NCI-H1694 (cell line): ENCODE measurements around the gene TMA7B.

Source experiments
- DNase-seq: peaks from one replicate; lab custom pipeline; 2025; lab: John Stamatoyannopoulos, UW

The TMA7B gene

DNA sequence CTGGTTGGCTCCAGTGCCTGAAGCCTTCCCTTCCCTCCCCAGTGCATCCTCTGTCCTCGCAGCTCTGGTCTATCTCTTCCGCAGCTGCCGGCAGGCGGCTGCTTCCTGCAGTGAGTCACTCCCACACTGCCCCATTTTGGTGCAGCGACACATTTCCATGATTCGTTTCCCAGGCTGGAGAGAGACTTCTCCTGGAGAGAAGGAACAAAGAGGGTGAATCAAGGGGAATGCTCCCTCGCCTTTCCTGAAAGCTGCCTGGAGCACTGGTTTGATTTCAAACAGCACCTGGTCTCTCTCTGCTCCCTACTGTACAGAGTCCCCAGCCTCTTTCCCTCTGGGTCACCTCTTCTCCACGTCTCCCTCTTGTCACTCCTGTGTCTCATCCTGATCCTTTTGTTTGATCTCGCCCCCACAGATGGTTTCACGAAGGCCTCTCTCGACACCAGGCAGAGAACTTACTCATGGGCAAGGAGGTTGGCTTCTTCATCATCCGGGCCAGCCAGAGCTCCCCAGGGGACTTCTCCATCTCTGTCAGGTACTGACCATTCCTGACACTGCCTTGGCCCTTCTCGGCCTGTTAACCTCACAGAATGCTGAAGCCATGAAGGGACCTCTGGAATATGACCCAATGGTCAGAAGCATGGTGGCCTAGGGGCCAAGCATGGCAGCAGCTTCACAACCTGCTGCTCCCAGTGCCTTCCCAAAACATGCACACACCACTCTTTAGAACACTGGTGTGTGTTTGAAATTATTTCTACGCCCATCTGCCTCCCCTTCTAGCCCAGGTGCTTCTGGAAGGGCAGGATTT lies at the start of gene TMA7B:
Gene TMA7B, plus strand, starts transcription at position 758 of the 808 bp plus-strand sequence. CDS start 3,978 bp downstream, outside the sequence.
- DNase-seq = no peak

DNA sequence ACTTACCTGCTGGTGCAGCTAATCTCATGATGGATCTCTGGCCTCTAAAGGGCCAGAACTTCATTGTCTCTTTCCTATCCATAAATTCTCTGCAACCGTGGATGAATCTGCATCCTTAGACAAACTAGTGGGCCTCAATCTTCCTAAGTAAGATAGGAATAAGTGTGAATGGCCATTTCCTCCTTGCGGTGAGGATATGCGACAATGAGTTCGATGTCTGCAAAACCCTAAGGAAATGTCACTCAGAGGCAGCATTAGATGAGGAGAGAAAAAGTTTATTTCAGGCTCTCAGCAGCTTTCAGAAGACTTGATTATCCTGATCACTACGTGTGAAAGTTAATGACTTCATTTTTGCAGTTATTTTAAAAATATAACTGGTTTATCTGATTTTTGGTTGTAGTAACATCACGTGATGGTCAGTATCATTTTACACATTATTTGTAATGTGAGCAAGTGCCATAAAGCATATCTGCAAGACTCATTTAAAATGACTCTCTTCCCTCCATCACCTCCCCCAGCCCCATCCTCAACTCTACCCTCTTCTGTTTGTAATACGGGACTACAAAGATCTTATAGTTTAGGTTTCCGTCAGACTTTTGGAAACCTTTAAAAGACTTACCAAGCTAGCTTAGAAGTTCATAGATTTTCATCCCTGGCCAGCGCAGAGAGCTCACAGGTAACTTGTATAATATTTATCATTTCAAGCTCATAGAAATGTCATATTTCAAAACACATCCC lies 49.2 kb upstream of the TMA7B start:
- no peak for DNase-seq

DNA sequence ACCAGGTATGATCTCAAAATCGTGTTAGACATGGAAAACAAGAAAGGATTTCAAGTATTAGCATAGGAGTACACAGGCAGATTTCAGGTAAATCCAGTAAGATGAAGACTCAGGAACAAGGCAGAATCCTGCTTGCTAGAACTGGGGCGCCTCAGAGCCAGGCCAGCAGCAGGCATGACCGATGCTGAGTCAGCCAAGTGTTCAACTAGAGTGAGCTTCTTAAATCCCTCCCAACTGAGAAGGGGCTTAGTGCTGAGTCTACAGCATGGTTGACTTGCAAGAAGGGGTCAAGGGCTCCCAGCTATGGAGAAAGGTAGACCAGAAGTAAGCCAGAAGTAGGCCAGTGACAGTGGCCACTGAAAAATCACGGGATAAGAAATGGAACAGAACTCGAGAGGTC lies 46.9 kb upstream of the TMA7B start:
- DNase-seq = no peak

- DNase-seq = no peak
These were observed 46.3 kb upstream of the TMA7B start for GRCh38 chr22:39913886-39914285.

- DNase-seq = no peak
These were observed 45.6 kb upstream of the TMA7B start for GRCh38 chr22:39914584-39914983.

- DNase-seq = no peak
These were observed 44.9 kb upstream of the TMA7B start for GRCh38 chr22:39915295-39915726.

DNA sequence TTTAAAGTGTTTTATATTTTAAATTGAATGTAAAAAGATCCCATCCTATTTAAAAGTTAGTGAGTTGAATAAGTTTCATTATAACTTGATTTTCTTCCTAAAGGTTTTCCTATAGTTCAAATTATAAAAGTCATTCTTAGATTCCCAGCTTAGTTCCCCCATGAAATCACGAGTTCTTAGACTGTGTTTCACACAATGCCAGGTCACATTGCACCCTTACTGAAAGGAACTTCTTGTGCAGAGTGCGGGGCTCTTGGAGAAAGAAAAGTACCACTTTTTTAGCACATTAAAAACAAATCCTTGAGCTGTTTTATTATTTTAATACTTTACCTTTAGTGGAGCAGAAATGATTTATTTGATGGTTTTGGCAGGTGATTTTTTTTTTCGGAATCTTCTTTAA lies 43.7 kb upstream of the TMA7B start:
- no peak for DNase-seq

DNA sequence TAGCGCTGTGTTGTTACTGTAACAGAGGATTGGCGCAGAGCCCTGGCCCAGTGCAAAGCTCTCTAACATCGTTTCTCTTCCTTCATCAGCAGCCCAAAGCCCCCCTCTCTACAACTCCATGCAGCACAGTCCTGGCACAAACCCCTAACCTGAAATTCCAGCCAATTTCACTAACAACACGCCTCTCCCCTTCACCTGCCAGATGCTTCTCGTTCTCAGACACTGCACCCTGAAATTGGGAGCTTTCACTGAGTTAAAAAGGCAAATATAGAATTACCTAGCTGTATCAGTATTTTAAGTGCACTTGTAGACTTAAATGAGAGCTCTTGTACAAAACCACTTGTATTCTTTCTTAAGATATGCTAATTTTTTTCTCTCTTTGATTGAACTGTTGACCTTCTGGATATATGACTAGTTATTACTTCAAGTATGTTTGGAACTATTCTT lies 43.0 kb upstream of the TMA7B start:
- DNase-seq = peak; percentile 73

DNA sequence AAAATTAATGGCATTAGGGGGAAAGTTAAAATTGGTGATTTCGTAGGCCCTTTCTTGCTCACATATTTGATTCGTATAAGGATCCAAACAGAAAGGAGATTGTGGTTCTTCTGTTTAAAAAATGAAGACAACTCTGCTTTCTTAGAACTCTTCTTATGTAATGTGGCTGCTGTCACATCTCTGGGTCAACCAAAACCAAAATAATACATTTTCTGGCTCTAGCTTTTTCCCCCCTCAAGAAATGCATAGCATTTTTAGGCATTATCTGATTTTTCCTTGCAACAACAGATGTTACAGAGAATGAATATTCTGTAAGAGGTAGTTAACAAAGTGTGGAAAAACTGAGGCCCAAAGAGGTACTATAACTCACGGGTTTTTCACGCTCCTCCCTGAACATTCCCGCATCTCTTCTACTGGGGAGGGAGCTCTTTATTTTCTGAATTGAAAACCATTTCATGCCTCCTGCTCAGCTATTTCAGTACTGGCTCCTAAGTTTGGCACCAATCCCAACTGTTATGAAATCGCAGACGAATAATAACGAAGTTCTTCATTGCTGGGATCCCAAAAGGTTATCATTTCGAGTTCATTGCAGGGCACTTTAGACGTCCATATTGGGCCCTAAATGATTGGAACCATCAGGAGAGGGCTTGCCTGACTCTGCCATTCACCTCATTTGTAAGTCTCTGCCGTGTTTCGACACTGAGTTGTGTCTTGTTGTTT lies 42.3 kb upstream of the TMA7B start:
- DNase-seq = peak; percentile 62

DNA sequence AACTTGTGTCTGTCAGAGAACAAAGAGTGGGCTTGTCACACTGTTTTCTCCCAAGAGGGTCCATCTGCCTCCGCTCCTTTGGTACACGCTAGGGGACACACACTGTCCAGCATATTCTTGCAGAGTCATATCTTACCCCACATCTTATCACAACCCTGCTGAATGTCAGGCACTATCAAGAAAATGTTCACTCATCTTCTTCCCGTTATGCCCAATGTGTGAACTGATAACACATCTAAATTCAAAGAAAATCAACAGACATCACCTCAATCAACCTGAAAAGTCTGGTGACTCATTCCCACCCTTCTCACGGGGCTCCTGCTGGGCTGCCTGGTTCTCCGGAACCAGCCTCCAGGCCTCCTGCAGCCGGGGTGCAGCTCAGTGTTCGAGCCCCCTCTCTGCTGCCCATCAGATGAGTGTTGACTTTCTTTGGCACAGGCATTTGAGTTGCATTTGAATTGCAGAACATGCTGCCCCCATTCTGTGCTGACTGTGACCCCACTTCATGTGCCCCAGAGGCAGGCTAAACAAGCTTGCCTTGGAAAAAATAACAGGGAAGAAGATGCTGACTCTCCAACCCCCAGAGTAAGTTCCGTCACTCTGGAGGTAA lies 40.0 kb upstream of the TMA7B start:
- no peak for DNase-seq

GRCh38 chr22:39923696-39924095 lies 36.5 kb upstream of the TMA7B start:
- no peak for DNase-seq

- no peak for DNase-seq
These were observed 35.9 kb upstream of the TMA7B start for GRCh38 chr22:39924286-39924685.

- DNase-seq = no peak
These were observed 34.9 kb upstream of the TMA7B start for GRCh38 chr22:39925273-39925672.

- no peak for DNase-seq
These were observed 34.1 kb upstream of the TMA7B start for GRCh38 chr22:39925909-39926679.

DNA sequence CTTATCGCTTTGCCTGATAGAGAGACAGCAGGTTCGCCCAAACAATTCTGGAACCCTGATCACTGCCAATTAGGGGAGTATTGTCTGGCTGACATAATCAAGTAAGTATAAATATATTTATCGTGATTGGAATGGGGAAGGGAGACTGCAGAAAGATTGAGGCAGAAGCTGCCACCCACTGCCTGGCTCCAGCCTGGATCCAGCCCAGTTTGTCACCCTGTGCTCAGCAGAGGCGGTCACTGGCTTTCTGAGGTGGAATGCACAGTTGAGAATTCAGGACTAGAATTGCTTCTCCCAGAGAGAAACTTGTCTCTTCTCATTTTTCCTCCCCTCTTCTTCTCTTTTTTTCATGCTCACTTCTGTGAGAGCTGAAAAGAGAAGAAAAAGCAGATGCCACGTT lies 33.4 kb upstream of the TMA7B start:
- no peak for DNase-seq

GRCh38 chr22:39927544-39927943 lies 32.7 kb upstream of the TMA7B start:
- DNase-seq = no peak

- DNase-seq = no peak
These were observed 31.4 kb upstream of the TMA7B start for GRCh38 chr22:39928536-39929520.

DNA sequence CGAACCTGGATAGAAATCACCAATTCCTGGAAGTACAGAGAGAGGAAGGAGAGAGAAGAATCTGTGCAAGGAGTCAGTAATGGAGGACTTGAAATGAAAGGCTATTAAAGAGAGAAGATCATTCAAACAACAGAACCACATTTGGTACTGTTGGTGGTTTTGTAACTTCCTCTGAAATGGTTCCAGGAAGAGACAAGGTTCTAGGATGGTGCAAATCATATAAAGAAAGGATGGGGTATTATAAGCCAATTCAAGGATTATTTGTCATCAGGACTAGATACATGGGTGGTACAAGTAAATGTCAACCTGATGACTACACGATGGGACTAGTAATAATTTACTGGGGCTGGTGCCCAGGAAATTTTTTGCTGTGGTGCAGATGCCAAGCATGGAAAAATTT lies 28.9 kb upstream of the TMA7B start:
- no peak for DNase-seq

GRCh38 chr22:39932166-39932565 lies 28.0 kb upstream of the TMA7B start:
- DNase-seq = no peak
